GM19239 (cell line): Measurements from ENCODE around the gene TENT4B.

Experiments
- DNase-seq: peaks from one replicate; pipeline ENCODE4 v3.0.0; 2011; ENCODE audit warnings: low spot score; ENCODE audit not compliant: insufficient read length
- FAIRE-seq: peaks from 2 replicates; lab custom pipeline; 2011; peaks lifted over from hg19 to GRCh38; lab: Jason Lieb, UNC

Gene TENT4B

DNA sequence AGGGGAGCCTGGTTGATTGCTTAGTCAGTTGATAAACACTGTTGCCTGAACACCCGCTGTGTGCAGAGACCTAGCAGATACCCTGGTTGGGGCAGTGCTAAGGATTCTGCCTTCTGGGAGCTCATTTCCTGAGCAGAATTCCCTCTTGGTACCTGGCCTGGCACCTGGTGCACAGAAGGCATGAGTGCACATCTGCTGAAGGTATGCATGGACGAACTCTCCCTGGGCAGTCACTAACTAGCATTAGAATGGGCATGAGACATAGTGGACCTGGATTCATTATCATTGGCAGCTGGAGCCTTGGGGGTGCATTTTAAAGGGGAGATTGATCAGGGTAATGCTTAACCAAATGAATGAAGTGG is 126.4 kb downstream of the TENT4B start:
- peak; percentile 39 for FAIRE-seq
- DNase-seq: no peak

DNA sequence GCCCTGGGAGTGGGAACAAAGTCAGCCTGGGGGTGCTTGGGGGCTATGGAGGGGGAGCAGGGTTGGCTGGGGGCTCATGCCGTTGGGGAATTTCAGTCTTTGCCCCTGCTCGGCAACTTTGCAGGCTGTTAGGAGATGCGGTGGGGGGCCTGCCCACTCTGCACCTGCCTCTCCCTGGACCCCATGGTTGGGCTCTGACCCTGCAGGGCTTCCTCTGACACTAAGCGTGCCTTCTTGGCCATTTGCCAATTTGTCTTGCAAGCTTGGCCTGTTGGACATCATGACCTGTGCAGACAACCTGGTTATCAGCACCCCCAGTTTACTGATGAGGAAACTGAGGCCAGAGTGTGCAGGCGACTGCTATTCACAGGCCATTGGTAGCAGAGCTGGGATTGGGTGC is 127.8 kb downstream of the TENT4B start:
- FAIRE-seq: no peak
- DNase-seq: no peak
